Measurements from ENCODE around the gene PYGM. TPM values are rescaled to one million over a fixed set of nuclear protein-coding genes. Genes with fewer than 3 reads are reported as not detected.

PYGM gene
- polyA plus RNA-seq, 1 donor: 300 TPM

DNA sequence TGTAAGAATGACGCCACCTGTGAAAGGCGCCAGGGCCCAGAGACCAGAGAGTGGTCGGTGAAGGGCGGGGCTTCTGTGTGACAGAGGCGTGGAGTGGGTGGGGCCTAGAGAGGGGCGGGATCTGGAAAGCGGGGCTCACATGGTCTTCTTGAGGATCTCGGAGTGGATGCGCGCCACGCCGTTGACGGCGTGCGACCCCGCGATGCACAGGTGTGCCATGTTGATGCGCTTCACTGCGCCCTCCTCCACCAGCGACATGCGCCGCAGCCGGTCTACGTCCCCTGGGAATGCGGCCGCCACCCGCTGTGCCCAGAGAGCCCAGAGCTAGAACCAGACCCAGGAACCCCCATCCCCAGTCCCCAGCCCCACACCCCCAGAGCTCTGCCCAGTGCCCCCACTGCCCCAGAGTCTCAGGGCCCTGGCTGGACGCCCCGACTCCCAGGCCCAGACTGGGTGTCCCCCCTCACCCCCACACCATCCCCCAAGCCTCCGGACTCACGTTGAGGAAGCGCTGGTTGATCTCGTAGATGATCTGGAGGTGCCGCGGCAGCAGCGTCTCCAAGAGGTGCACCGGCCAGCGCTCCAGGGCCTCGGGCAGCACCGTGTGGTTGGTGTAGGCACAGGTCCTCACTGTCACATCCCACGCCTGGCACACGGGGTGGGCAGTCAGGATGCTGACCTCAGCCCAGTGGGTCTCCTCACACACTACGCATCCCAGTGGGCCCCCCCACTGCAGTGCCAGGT, 6.2 kb downstream of the PYGM start:
- no peak for DNase-seq

DNA sequence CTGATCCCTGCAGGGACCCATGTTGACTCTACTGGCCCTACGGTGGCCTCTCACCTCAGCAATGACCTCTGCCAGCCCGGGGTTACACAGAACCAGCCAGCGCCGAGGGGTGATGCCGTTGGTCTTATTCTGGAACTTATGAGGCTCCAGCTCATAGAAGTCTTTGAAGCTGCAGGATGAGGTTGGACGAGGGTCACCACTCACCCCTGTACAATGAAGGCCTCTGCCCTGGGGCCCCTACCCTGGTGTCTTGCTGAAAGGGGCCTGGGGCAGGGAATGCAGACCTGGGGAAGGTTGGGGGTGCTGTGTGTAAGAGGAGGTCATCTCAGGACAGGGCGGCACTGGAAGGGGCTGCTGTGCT, 6.8 kb downstream of the PYGM start:
- no peak for DNase-seq

DNA sequence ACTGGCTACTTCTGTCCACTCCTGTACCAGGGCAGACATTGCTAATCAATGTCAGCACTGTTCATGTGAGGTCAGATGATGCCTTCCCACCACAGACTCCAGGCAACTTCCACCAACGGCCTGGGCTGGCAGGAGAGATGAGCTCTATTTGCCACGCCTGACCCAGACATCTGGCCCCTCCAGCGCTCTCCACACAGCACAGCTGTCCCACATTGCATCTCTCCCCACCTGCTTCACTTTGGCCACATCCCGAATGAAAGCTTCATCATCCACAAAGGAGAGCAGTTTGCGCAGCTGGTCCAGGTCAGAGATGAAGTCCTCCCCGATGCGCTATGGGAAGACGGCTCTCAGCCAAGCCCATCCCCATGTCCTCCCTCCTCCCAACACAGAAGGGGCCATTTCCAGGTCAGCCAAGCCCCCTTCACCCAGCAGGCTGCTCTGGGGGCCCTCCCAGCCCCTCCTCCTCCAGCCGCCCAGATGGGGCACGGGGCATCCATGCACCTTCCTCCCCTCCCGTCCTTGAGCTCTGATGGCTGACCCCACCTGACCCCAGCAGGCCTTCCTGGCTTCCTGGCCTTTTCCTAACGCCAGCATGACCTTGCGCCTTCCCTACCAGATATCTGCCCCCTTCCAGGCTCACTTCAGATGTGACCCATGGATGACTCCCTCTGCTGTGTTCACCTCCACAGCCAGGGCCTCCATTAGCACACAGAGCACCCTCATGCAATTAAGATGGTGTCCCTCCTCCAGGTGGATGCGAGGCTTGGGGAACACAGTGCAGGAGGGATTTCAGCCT, 7.4 kb downstream of the PYGM start:
- DNase-seq: no peak

DNA sequence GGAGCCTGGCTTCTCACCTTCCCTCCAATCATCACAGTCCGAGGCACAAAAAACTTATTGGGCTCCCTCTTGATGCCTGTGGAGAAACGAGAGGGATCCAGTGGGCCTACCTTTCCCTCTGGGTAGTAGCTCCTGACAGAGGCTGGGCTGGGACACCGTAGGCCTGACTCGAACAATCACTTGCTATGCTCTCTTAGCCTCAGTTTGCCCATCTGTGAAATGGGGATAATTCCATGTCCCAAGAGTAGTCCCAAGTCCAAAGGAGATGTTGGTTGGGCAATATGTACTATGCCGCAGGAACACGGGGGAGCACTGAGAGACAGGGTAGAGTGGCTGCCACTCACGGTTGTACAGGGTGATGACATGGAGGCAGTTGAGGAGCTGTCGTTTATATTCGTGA, 8.2 kb downstream of the PYGM start:
- DNase-seq: no peak

DNA sequence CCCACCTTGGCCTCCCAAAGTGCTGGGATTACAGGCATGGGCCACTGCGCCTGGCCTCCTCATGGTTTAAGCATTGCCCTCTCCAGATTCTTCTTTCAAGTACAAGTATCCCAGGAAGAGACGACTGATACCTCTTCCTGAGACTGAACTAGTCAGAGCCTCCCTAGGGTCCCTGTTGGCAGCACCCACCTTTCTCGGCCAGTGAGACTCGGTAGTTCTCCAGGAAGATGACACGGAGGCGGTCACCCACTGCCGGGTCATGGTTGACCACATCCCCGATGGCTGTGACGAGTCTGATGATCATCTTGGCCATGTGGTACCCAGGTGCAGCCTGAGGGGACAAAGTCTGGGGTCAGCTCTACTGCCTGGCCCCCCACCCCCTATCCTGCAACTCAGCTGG, 8.6 kb downstream of the PYGM start:
- DNase-seq: no peak

DNA sequence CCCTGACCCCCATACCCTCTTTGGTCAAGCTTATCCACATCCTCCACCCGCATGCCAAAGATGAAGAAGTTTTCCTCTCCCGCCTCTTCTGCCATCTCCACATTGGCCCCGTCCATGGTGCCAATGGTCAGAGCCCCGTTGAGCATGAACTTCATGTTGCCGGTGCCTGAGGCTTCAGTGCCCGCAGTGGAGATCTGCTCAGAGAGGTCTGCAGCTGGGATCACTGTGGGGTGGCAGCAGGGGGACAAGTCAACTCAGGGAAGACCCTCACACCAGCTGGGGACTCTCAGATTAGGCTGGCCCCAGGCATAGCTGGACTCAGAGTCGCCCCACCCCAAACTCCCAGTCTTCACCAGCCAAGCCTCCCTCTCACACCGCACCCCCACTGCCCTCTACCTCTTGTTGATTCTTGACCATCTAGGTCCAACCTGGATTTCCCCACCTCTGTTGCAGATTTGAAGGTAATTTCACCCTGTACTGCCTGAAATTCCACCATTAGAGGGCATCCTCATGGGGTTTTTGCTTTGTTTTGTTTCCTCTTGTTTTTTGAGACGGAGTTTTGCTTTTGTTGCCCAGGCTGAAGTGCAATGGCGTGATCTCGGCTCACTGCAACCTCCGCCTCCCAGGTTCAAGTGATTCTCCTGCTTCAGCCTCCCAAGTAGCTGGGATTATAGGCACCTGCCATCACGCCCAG, 9.3 kb downstream of the PYGM start:
- no peak for DNase-seq

DNA sequence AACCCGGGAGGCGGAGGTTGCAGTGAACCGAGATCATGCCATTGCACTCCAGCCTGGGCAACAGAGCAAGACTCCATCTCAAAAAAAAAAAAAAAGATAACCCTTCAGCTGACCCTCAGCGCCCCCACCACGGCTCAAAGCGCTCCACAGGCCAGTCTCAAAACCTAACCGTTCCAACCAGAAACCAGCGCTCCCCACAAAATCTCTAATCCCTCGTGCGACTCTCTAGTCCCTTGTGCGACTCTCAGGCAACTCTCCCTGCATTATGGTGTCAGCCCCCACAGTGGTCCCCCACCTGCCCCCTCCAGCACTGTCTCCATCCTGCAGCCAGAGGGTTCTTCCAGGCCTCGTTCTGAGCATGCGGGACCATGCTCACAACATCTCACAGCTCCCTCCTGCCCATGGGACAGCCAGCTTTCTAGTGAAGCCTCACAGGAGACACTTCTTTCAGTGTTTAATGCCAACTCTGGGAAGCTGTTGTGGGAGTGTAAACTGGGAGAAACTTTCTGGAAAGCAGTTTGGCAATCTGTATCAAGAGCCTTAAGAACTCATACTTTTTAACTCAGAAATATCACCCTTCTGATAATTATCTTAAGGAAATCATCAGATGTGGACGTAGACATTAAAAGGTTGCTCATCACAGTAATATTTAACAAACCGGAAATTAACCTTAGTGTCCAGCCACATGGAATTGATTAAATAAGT, 11.7 kb downstream of the PYGM start:
- DNase-seq: no peak

DNA sequence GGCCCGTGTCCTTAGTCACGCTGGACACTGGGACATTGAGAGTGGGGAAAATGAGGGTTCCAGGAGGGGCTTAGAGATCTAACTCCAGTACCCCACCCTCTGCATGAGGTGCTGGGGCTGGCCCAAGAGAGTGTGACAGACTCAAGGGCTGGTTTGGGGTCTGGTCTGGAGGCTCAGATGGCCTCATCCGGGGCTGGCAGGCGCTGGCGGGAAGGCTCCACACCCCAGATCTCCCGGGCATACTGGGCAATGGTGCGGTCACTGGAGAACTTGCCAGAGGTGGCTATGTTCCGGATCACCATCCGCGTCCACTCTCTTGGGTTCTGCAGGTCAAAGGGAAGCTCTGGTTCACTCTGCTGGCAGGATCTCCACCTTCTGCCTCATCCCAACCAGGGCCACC, 13.3 kb downstream of the PYGM start:
- DNase-seq: no peak

DNA sequence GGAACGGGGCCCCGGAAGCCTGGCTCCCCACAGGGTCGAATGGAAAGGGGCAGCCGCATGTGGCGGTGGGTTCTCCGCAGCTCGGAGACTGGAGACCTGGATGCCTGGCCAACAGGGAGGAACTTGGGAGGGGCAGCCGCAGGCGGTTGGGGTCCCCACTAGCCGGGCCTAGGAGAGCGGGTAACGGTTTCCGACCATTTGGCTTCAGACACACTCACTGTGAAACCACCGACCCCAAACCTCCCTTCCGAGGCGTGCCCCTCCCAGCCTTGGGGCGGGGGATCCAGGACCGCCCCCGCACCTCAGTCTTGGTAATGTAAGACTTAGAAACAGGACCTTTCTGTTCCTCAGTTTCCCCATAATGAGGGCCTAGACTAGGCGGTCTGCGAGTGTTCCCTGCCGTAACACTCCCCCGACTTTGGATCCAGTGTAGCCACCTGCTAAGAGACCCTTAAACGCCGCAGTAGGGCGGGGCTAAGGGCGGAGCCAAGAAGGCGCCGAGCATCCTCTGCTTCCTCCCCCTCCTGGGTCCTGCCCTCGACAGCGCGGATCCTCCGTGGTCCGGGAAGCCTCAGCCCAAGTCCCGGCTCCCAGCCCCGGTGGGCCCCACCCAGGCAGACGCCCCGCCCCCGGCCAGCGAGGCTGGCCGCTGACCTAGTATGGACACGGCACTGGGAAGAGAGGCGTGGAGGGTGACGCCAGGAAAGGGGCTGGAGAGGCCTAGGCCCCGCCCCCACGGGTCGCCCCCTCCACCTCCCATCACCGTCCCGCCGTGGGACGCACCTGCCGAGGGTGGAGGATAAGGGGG, 14.0 kb downstream of the PYGM start:
- DNase-seq: peak; percentile 64

DNA sequence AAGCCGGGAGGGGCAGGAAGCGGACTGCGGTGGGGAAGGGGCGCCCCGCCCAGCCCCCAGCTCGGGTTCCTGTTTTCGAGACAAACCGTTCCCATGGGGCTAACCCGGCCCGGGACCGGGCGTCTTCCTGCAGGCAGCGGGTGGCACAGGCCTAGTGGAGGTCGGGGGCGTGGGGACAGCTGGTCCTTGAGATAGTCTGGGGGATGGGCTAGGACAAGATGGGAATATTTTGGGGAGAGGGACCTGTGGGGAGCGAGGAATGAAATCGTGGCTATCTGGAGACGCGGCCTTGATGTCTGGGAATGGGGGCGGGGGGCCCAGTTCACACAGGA, 14.6 kb downstream of the PYGM start:
- DNase-seq: no peak

DNA sequence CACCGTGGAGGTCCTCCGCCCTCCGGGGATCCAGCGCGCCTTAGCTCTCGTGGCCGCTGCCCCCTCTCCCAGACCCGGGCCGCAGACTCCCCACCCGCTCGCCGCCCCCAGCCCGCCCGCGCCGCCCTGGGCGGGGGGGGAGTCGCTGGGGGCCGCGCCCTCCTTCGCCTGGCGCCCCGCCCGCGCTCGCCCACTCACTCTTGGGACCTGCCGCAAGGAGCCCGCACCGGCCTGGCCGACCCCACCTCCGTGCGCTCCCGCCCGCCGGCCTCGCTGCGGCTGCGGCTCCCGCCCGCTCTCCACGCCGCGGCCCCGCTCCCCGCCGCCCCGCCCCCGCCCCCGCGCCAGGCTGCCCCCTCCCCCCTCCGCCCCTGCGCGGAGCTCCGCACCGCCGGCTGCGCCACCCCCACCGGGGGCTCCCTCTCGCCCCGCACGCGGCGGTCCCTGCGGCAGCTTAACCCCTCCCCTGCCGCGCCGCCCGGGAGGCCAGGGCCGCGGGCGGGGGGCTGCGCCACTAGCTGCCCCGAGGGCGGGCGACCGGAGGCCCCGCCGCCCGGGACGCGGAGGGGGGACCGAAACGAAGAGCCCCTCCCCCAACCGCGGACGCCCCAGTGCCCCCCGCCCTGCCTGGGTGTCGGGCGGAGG, 15.1 kb downstream of the PYGM start:
- DNase-seq: no peak

DNA sequence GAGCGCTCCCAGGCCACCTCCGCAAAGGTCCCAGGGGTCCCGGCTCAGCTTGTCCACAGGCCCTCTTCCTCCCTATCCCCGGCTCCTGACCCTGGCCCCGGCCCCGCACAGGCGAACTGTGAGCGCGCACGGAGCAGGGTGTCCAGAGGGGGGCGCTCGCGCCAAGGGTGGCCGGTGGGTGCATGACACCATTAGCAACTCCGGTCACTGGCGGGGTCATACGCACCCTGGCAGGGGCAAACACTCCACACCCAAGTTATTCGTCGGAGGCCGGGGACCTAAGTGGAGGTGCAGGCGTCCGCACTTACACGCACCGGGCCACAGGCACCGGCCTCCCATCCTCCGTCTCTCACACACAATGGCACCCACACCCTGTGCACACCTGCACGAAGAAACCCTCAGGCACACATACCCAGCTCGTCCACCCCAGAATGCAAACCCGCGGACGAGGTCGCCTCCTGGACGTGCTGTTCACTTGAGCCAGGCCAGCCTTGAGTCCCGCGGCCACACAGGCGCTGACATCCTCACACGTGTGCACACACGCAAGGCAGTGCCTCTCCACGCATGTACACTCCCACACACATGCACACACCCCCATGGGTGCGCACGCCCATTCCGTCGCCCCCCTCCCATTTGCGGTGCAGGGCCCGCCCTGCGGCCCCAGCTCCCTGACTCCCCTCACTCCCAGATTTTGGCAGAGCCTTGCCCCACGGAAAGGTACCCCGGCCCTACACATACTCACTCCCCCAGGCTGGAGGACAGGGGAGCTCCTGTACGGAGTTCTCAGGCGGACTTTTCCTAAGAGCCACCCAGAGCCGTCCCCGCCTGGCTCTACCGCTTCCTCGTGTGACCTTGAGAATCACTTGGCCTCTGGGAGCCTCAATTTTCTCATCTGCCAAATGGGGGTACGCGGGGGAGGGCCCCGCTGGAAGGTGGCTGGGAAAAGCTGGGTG, 15.9 kb downstream of the PYGM start, which contains the start of gene RASGRP2:
TSS of gene RASGRP2 (minus strand) at position 552 of the 953 bp plus-strand sequence. CDS start 1,276 bp downstream, outside the sequence.
- DNase-seq: no peak

DNA sequence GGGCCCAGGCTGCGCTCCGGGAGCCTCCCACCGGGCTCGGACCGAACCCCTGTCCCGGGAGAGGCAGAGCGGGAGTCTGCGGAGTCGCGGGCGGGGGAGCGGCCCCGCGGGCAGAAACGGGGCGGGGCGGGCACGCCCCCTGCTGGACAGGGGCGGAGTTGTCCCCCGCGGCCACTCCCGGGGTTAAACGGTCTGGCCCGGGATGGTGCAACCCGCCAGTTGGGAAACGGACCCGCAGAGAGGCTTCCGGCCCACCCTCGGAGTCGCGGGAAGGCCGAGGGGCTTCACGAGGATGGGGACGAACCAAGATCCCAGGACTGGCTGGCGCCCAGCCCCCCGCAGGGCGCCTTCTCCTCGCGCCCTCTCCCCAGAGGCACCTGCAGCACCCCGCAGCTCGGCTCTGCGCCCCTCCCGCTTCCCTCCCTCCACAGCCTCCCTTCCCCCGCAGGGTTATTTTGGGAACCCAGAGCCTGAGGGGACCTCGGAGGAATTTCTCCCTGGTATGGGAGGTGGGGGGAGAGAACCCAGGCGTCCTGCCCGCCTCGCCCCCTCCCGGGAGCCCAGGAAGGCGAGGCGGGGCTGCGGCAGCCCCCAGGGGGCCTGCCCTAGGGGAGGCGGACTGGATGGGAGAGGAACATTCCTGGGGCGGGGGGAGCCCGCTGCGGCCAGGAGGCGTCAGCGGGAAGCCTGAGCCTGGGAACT, 16.7 kb downstream of the PYGM start:
- DNase-seq: no peak

DNA sequence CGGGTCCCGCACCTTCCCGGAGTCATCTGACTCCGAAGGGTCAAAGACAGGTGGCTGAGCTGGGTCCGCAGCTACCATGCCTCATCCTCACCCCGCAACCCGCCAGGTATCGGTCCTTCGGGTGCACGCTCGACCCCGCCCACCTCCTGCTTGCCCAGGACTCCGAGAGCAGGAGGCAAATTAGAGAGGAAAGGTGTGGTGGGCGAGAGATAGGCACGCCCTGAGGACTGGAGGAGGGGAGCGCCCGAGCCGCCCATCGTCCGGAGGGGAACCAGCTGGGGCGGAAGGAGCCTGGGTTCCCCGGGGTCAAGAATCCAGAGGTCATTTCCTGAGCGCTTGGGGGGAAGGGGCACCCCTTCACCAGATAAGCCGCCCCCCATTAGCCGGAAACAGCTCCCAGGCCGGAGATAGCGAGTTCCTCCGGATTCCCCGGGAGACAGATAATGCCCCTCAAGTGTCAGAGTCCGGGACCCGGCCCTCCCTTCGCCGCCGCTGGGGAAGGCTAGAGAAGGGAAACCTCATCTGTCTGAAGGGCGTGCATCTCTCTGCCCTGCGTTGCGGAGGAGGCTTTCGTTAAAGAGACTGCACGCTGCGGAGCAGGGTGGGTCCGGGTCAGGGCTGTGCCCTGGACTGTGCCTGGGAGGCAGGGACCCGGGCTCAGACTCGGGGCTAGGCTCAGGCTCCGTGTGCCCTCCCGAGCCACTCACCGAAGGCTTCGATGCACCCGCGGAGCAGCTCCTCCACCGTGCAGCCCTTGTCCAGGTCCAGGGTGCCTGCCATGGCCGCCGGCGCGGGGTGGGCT, 17.5 kb downstream of the PYGM start:
- DNase-seq: no peak

DNA sequence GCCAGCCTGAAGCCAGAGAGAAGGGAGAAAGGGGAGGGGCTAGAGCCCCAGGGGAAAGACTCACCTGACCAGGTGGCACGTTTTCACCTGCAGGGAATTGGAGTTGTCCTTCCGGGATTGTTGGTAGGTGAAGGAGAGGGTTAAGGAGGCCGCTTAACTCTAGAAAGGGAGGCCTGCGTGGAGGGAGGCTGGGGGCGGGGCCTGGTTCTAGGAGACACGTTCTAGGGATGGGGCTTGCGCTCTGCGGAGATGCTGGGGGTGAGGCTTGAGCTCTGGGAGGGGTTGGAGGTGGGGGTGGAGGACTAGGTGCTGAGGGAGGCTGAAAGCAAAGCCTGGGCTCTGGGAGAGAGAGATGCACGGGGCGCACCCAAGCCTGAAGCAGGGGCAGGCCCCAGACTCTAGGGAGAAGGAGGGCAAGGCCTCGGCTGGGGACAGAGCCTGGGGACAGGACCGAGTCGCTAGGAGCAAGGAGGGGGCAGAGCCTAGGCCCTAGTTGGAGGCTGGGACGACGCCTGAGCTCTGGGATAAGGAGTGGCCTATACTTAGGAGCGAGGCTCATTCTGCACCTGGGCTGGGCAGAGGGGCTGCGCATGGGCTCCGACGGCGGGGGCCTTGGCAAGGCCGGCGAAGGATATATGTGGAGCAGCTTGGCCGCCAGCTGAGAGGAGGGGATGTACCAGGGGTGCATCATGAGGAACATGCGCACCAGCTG, 18.2 kb downstream of the PYGM start:
- no peak for DNase-seq

DNA sequence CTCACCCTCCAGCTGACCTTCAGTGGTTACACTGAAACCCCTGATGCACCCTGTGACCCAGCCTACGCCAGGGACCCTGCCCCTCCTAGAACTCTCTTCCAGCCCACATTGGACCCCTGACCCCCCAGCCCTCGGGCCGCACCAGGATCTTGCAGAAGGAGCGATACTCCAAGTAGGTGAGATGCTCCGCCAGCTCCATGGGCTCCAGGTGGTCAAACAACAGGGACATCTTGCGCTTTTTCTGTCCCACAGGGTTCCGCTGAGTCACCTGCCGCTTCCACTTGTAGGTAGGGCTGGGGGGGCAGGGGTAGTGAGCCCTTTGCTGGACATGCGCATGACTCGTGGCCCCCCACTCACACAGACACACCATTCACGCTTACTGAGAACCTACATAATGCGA, 19.9 kb downstream of the PYGM start:
- no peak for DNase-seq

DNA sequence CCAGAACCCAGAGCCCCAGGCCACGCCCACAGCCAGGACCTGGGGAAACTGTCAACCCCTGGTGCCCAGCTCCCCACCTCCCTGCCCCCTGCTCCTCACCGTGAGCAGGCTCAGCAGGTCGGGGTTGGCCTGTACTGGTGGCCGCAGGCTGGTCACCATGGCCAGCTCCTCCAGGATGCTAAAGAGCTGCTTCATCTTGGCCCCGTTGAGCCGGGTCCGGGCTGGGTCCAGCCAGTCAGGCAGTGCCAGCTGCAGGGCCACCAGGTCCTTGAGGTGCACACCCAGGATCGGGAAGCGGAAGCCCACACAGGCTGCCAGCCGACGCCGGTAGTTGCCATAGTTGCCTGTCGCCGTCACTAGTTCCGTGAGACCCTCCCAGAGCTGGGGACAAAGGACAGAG, 23.1 kb downstream of the PYGM start:
- no peak for DNase-seq

DNA sequence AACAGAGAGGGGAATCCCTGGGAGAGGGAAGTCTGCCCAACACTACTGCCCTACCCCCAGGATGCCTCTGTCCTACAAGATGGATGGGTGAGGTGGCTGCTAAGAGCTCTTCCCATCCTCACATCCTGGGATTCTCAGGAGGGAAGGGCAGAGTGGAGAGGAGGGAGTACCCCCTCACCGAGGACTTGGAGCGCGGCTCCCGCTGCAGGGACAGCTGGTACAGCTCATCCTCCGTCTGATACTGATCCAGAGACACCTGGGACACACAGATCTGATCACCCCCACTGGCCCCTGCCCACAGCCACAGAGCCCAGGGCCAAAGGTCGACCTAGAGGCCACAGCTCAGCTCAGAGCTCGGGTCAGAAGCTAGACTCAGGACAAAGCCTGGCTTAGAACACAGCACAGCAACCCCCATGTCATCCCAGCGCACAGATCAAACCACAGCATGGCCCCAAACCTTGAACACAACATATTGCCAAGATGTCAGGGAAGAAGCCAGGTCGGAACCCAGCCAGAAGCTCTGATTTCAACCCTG, 24.0 kb downstream of the PYGM start:
- no peak for DNase-seq

Data from hindlimb muscle (tissue), 1 donor.